ENCODE measurements around the gene FADS2. TPM values are rescaled to one million over a fixed set of nuclear protein-coding genes. Genes with fewer than 3 reads are reported as not detected.

The FADS2 gene
- total and polyA plus RNA-seq, 2 of the 13 experiments (the other 11 are each of a cell fraction or from before 2014, with no cell fraction given), result 90.1 to 124 TPM

GRCh38 chr11:61827571-61828378 is at the start of gene FADS2 (continued):
- TF ChIP-seq ZBTB43 (CRISPR knock-in tag; conservative IDR thresholded peaks at IDR 0.05), result no peak
- TF ChIP-seq NR2F1 (CRISPR knock-in tag; IDR thresholded peaks at IDR 0.05), result no peak
- TF ChIP-seq MNT (IDR thresholded peaks at IDR 0.05), result no peak
- TF ChIP-seq SMYD3 (CRISPR knock-in tag; IDR thresholded peaks at IDR 0.05), result no peak
- TF ChIP-seq IKZF1 (IDR thresholded peaks at IDR 0.05), result no peak
- 0 out of 2 replicates have a peak, but pooled peaks have one; percentile 31 for TF ChIP-seq GMEB1 (CRISPR knock-in tag; IDR thresholded peaks at IDR 0.05; ENCODE audit: borderline replicate concordance)
- peak; percentile 67; the same call in 1 of the 2 replicates for TF ChIP-seq BCL3 (CRISPR knock-in tag; IDR thresholded peaks at IDR 0.05)
- no peak for TF ChIP-seq CBX2 (IDR thresholded peaks at IDR 0.05; ENCODE audit: low read depth, low read length)
- no peak for TF ChIP-seq CBX2 (CRISPR knock-in tag; IDR thresholded peaks at IDR 0.05; ENCODE audit: low read depth)
- TF ChIP-seq FLYWCH1 (CRISPR knock-in tag; IDR thresholded peaks at IDR 0.05), result no peak
- TF ChIP-seq GABPB1 (CRISPR knock-in tag; IDR thresholded peaks at IDR 0.05), result peak; percentile 53
- TF ChIP-seq MYPOP (CRISPR knock-in tag; IDR thresholded peaks at IDR 0.05), result no peak
- no peak for TF ChIP-seq SP2 (CRISPR knock-in tag; IDR thresholded peaks at IDR 0.05)
- no peak for TF ChIP-seq TBL1XR1 (IDR thresholded peaks at IDR 0.05; ENCODE audit: borderline replicate concordance, low read length, partially characterized antibody)
- no peak for TF ChIP-seq ZFAT (CRISPR knock-in tag; conservative IDR thresholded peaks at IDR 0.05)
- TF ChIP-seq NR0B2 (CRISPR knock-in tag; IDR thresholded peaks at IDR 0.05), result peak; percentile 16; the same call in 1 of the 2 replicates
- TF ChIP-seq UBTF (CRISPR knock-in tag; IDR thresholded peaks at IDR 0.05), result no peak
- no peak for TF ChIP-seq ZNF30 (CRISPR knock-in tag; IDR thresholded peaks at IDR 0.05)

Data from HepG2 (cell line).